ENCODE results near the gene ANAPC1. TPM values are rescaled to one million over a fixed set of nuclear protein-coding genes. Genes with fewer than 3 reads are reported as not detected.
"Not testable (repeated sequence)": the region's sequence is repeated elsewhere in the genome, so short reads cannot be mapped to it uniquely, and the experiment has no call there.

The ANAPC1 gene
- total and polyA plus RNA-seq, 2 donors (not counting 1 experiment from before 2014, with no cell fraction given): 16.4 to 69.3 TPM

DNA sequence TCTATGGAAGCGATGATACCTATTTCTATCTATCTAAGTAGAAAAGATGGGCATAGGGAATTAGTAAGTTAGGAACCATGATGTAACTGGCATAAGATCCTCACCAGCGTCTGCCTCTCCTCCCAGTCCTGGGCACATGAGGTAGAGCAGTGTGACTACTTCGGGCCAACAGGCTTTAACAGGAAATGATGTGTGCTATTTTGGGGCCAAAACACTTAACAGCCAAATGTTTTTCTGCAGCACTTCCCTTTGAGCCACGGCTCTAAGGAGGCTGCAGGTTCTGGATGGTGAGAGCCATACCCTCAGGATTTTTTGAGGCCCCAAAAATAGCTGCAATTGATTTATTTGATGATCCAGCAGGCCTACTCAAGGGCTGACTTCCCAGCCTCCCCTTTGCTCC lies 116.9 kb downstream of the ANAPC1 start:
- H3K4me1 ChIP-seq (ENCODE audit: control insufficient read depth in 2 of 2, insufficient read depth in 2 of 2, low read length in 2 of 2); H3K4me2 ChIP-seq (replicated peaks; ENCODE audit: low read depth, low read length, poor library complexity, severe bottlenecking); H3K9ac ChIP-seq (ENCODE audit: low read length); H3K9me3 Mint-ChIP-seq (ENCODE audit: insufficient read depth); H3K27ac ChIP-seq (ENCODE audit: low read length in 2 of 2); H3K4me1 Mint-ChIP-seq; H2AFZ ChIP-seq (ENCODE audit: insufficient read depth, low read depth, low read length, poor library complexity, severe bottlenecking); H3K9me3 ChIP-seq (ENCODE audit: control extremely low read depth in 1 of 3, control insufficient read depth in 2 of 3, insufficient read depth in 1 of 3, low read length in 2 of 3); CTCF ChIA-PET; H4K20me1 ChIP-seq (ENCODE audit: control insufficient read depth, insufficient read depth, low read length, poor library complexity, severe bottlenecking); intact Hi-C loops (cut with micrococcal nuclease); H3K27ac Mint-ChIP-seq; POLR2A ChIA-PET; H3K27me3 ChIP-seq (replicated peaks in 1 of 4; ENCODE audit: control extremely low read depth in 1 of 4, control insufficient read depth in 3 of 4, insufficient read depth in 4 of 4, low read length in 3 of 4); H3K27me3 Mint-ChIP-seq; H3K4me3 ChIP-seq (ENCODE audit: control extremely low read depth in 1 of 5, extremely low read depth in 1 of 5, insufficient read depth in 1 of 5, low read depth in 2 of 5, low read length in 4 of 5); H3K79me2 ChIP-seq (ENCODE audit: control insufficient read depth, insufficient read depth, low read length); H3K36me3 ChIP-seq (replicated peaks in 1 of 2; ENCODE audit: control extremely low read depth in 1 of 2, control insufficient read depth in 1 of 2, extremely low read depth in 1 of 2, insufficient read depth in 2 of 2, low read length in 1 of 2); ATAC-seq (ENCODE audit: low read depth); H3K4me3 Mint-ChIP-seq; DNase-seq: not testable (repeated sequence)
- WGBS (ENCODE audit: insufficient coverage): no CpG with 5 or more reads among the region's 4 CpGs

GRCh38 chr2:111766295-111766694 lies 117.7 kb downstream of the ANAPC1 start:
- H4K20me1 ChIP-seq (ENCODE audit: control insufficient read depth, insufficient read depth, low read length, poor library complexity, severe bottlenecking); H3K9ac ChIP-seq (ENCODE audit: low read length); H3K27ac ChIP-seq (ENCODE audit: low read length in 2 of 2); H3K27me3 ChIP-seq (replicated peaks in 1 of 4; ENCODE audit: control extremely low read depth in 1 of 4, control insufficient read depth in 3 of 4, insufficient read depth in 4 of 4, low read length in 3 of 4); H3K4me3 Mint-ChIP-seq; intact Hi-C loops (cut with micrococcal nuclease); H2AFZ ChIP-seq (ENCODE audit: insufficient read depth, low read depth, low read length, poor library complexity, severe bottlenecking); DNase-seq; H3K27ac Mint-ChIP-seq; CTCF ChIA-PET; POLR2A ChIA-PET; H3K4me3 ChIP-seq (ENCODE audit: control extremely low read depth in 1 of 5, extremely low read depth in 1 of 5, insufficient read depth in 1 of 5, low read depth in 2 of 5, low read length in 4 of 5); H3K9me3 Mint-ChIP-seq (ENCODE audit: insufficient read depth); H3K4me1 Mint-ChIP-seq; H3K36me3 ChIP-seq (replicated peaks in 1 of 2; ENCODE audit: control extremely low read depth in 1 of 2, control insufficient read depth in 1 of 2, extremely low read depth in 1 of 2, insufficient read depth in 2 of 2, low read length in 1 of 2); H3K4me1 ChIP-seq (ENCODE audit: control insufficient read depth in 2 of 2, insufficient read depth in 2 of 2, low read length in 2 of 2); H3K4me2 ChIP-seq (replicated peaks; ENCODE audit: low read depth, low read length, poor library complexity, severe bottlenecking); ATAC-seq (ENCODE audit: low read depth); H3K79me2 ChIP-seq (ENCODE audit: control insufficient read depth, insufficient read depth, low read length); H3K27me3 Mint-ChIP-seq: not testable (repeated sequence)
- WGBS (ENCODE audit: insufficient coverage): no CpG with 5 or more reads among the region's 8 CpGs
- peaks cover 0 to 13% (median 1%) of the 10 kb centered on the region in 3 donors for H3K9me3 ChIP-seq (ENCODE audit: control extremely low read depth in 1 of 3, control insufficient read depth in 2 of 3, insufficient read depth in 1 of 3, low read length in 2 of 3)

DNA sequence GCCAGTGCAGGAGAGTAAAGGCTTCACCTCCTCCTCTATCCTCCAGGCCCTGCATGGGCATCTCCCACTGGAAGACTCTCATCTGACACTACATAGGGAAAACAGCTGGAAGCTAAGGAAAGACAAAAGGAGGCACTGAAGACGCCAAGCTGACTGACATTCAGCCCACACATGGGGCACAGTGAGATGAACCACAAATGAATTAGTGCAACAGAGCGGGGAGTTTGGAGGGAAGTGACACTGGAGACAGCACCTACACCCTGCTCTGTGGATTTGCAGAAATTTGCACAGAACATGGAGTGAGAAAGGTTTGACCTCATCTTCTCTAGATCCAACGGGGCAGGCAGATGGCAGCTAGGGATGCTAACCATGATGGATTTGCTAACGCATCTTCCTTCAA lies 119.8 kb downstream of the ANAPC1 start:
- H3K4me2 ChIP-seq (replicated peaks; ENCODE audit: low read depth, low read length, poor library complexity, severe bottlenecking); H4K20me1 ChIP-seq (ENCODE audit: control insufficient read depth, insufficient read depth, low read length, poor library complexity, severe bottlenecking); POLR2A ChIA-PET; H3K4me1 Mint-ChIP-seq; H3K27me3 ChIP-seq (replicated peaks in 1 of 4; ENCODE audit: control extremely low read depth in 1 of 4, control insufficient read depth in 3 of 4, insufficient read depth in 4 of 4, low read length in 3 of 4); H3K9ac ChIP-seq (ENCODE audit: low read length); H2AFZ ChIP-seq (ENCODE audit: insufficient read depth, low read depth, low read length, poor library complexity, severe bottlenecking); ATAC-seq (ENCODE audit: low read depth); H3K27ac Mint-ChIP-seq; H3K9me3 Mint-ChIP-seq (ENCODE audit: insufficient read depth); H3K36me3 ChIP-seq (replicated peaks in 1 of 2; ENCODE audit: control extremely low read depth in 1 of 2, control insufficient read depth in 1 of 2, extremely low read depth in 1 of 2, insufficient read depth in 2 of 2, low read length in 1 of 2); CTCF ChIA-PET; H3K4me3 Mint-ChIP-seq; H3K4me3 ChIP-seq (ENCODE audit: control extremely low read depth in 1 of 5, extremely low read depth in 1 of 5, insufficient read depth in 1 of 5, low read depth in 2 of 5, low read length in 4 of 5); H3K27me3 Mint-ChIP-seq; intact Hi-C loops (cut with micrococcal nuclease); H3K27ac ChIP-seq (ENCODE audit: low read length in 2 of 2); DNase-seq; H3K79me2 ChIP-seq (ENCODE audit: control insufficient read depth, insufficient read depth, low read length); H3K4me1 ChIP-seq (ENCODE audit: control insufficient read depth in 2 of 2, insufficient read depth in 2 of 2, low read length in 2 of 2): not testable (repeated sequence)
- no CpG with 5 or more reads among the region's 4 CpGs for WGBS (ENCODE audit: insufficient coverage)
- peaks cover 0 to 22% (median 1%) of the 10 kb centered on the region in 3 donors for H3K9me3 ChIP-seq (ENCODE audit: control extremely low read depth in 1 of 3, control insufficient read depth in 2 of 3, insufficient read depth in 1 of 3, low read length in 2 of 3)

DNA sequence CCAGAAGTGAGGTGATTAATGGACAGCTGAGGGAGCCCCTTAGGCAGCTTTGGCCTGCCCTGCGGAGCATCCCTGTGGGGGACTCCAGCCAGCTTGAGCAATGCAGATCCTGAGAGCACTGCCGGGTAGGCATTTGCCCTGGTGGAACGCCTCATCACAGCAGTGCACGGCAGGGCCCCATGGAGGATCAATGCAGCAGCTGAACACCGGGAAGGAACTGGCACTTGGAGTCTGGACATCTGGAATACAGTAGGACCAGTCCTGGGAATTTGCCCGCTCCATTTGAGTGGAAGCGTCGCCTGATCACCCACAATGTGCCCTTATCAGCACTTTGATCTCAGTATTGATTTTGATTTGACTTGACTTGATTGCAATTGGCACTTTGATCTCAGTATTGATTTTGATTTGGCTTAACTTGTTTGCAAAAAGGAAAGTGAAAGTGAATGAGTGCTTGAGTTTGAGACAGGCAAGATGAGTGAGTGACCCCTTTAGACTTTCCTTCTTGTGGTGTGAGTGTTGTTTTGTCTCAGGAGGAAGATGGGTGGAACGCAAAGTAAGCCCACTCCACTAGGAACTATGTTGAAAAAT lies 123.2 kb downstream of the ANAPC1 start:
- H3K4me3 ChIP-seq (ENCODE audit: control extremely low read depth in 1 of 5, extremely low read depth in 1 of 5, insufficient read depth in 1 of 5, low read depth in 2 of 5, low read length in 4 of 5); H3K36me3 ChIP-seq (replicated peaks in 1 of 2; ENCODE audit: control extremely low read depth in 1 of 2, control insufficient read depth in 1 of 2, extremely low read depth in 1 of 2, insufficient read depth in 2 of 2, low read length in 1 of 2); H3K4me3 Mint-ChIP-seq; H3K4me2 ChIP-seq (replicated peaks; ENCODE audit: low read depth, low read length, poor library complexity, severe bottlenecking); CTCF ChIA-PET; H3K79me2 ChIP-seq (ENCODE audit: control insufficient read depth, insufficient read depth, low read length); H3K27me3 Mint-ChIP-seq; intact Hi-C loops (cut with micrococcal nuclease); DNase-seq; ATAC-seq (ENCODE audit: low read depth); POLR2A ChIA-PET; H3K9ac ChIP-seq (ENCODE audit: low read length); H2AFZ ChIP-seq (ENCODE audit: insufficient read depth, low read depth, low read length, poor library complexity, severe bottlenecking); H3K27ac Mint-ChIP-seq; H3K4me1 ChIP-seq (ENCODE audit: control insufficient read depth in 2 of 2, insufficient read depth in 2 of 2, low read length in 2 of 2); H3K4me1 Mint-ChIP-seq; H3K9me3 Mint-ChIP-seq (ENCODE audit: insufficient read depth); H3K27me3 ChIP-seq (replicated peaks in 1 of 4; ENCODE audit: control extremely low read depth in 1 of 4, control insufficient read depth in 3 of 4, insufficient read depth in 4 of 4, low read length in 3 of 4); H3K27ac ChIP-seq (ENCODE audit: low read length in 2 of 2); H4K20me1 ChIP-seq (ENCODE audit: control insufficient read depth, insufficient read depth, low read length, poor library complexity, severe bottlenecking): not testable (repeated sequence)
- WGBS (ENCODE audit: insufficient coverage): 100% methylated on average over 1 of the region's 9 CpGs
- H3K9me3 ChIP-seq (ENCODE audit: control extremely low read depth in 1 of 3, control insufficient read depth in 2 of 3, insufficient read depth in 1 of 3, low read length in 2 of 3): peaks cover 0 to 24% (median 1%) of the 10 kb centered on the region in 3 donors
